HepG2 (cell line): Measurements from ENCODE around the gene SBNO2. TPM values are rescaled to one million over a fixed set of nuclear protein-coding genes. Genes with fewer than 3 reads are reported as not detected.
A peak's percentile ranks its signal among the peaks of the same experiment; 100 is the strongest.

Experiments
- GTF2F1 ChIP-seq: fragments of 150-350 bp; IDR thresholded peaks from 2 replicates; pipeline ENCODE4 v1.6.1; 2014; ENCODE audit warnings: low read length
- KDM5B ChIP-seq: sonication (generic); formaldehyde crosslinking; IDR thresholded peaks from 2 replicates; pipeline ENCODE4 v1.4.0; 2020; ENCODE audit warnings: missing genetic modification reagents, mild to moderate bottlenecking, borderline replicate concordance
- NFYB ChIP-seq: sonication (generic); formaldehyde crosslinking; IDR thresholded peaks from 2 replicates; pipeline ENCODE4 v1.4.0; 2020; ENCODE audit warnings: missing genetic modification reagents
- PPARG ChIP-seq: conservative IDR thresholded peaks from 2 replicates; pipeline ENCODE4 v1.6.1; 2016; ENCODE audit warnings: missing biosample characterization, missing genetic modification reagents
- RXRB ChIP-seq: IDR thresholded peaks from 2 replicates; pipeline ENCODE4 v1.6.1; 2016; ENCODE audit warnings: borderline replicate concordance, missing genetic modification reagents, missing compliant biosample characterization
- SP4 ChIP-seq: sonication (generic); formaldehyde crosslinking; IDR thresholded peaks from 2 replicates; pipeline ENCODE4 v1.8.1; 2023; ENCODE audit warnings: mild to moderate bottlenecking, missing genetic modification reagents
- U2AF1 ChIP-seq: fragments of 200-400 bp; formaldehyde crosslinking; optimal IDR thresholded peaks from 2 replicates; pipeline ENCODE3; 2017; ENCODE audit warnings: mild to moderate bottlenecking, low read depth, low read length
- ZNF292 ChIP-seq: sonication (generic); formaldehyde crosslinking; IDR thresholded peaks from 2 replicates; pipeline ENCODE4 v1.8.1; 2022; ENCODE audit warnings: mild to moderate bottlenecking, low read depth, missing genetic modification reagents, borderline replicate concordance
- ZNF317 ChIP-seq: sonication (generic); formaldehyde crosslinking; IDR thresholded peaks from 2 replicates; pipeline ENCODE4 v1.5.0; 2020; ENCODE audit warnings: mild to moderate bottlenecking, missing genetic modification reagents
- ZNF747 ChIP-seq: sonication (generic); formaldehyde crosslinking; IDR thresholded peaks from 2 replicates; pipeline ENCODE4 v1.8.1; 2023; ENCODE audit warnings: missing genetic modification reagents, mild to moderate bottlenecking, borderline replicate concordance
- ZNF788 ChIP-seq: sonication (generic); formaldehyde crosslinking; IDR thresholded peaks from 2 replicates; pipeline ENCODE4 v1.5.0; 2020; ENCODE audit warnings: mild to moderate bottlenecking, missing genetic modification reagents, borderline replicate concordance
- ZSCAN31 ChIP-seq: sonication (generic); formaldehyde crosslinking; IDR thresholded peaks from 2 replicates; pipeline ENCODE4 v1.5.0; 2020; ENCODE audit warnings: low read depth, mild to moderate bottlenecking, missing genetic modification reagents
- polyA plus RNA-seq, 8 experiments: library from polyadenylated mRNA; depleted of rRNA in 3 of 8; stranded (reverse) in 7 of 8; unstranded in 1 of 8; fragments of >200 nt; fragmentation: Illumina TruSeq in 4 of 8; extraction: Trizol in 4 of 8; gene quantifications; 2 replicates each; pipeline versions ENCODE4 v1.2.1 to v1.2.3, GENCODE V29; 2011 to 2016; ENCODE audit warnings: low read depth in 4 of 8, missing spikeins in 1 of 8, mixed read lengths in 1 of 8; ENCODE audit not compliant: insufficient read depth in 1 of 8
- total RNA-seq, 5 experiments: library from RNA; depleted of rRNA; stranded (reverse); fragments of >200 nt; fragmentation: Illumina TruSeq; extraction: Trizol; gene quantifications; 2 replicates each; pipeline ENCODE4 v1.2.3, GENCODE V29; 2016; ENCODE audit warnings: low read depth in 1 of 5
- TF ChIP-seq, protein P1 (sequence below): sonication (generic); formaldehyde crosslinking; IDR thresholded peaks from 2 replicates; pipeline ENCODE4 v1.5.0; 2020; ENCODE audit warnings: missing genetic modification reagents
- TF ChIP-seq, protein P2 (sequence below): sonication (generic); formaldehyde crosslinking; conservative IDR thresholded peaks from 2 replicates; pipeline ENCODE4 v1.4.0; 2020; ENCODE audit warnings: missing genetic modification reagents
- TF ChIP-seq, protein P3 (sequence below): sonication (generic); formaldehyde crosslinking; IDR thresholded peaks from 2 replicates; pipeline ENCODE4 v1.4.0; 2020; ENCODE audit warnings: mild to moderate bottlenecking, missing genetic modification reagents
- TF ChIP-seq, protein P4 (sequence below): sonication (generic); formaldehyde crosslinking; conservative IDR thresholded peaks from 2 replicates; pipeline ENCODE4 v1.8.0; 2022; ENCODE audit warnings: mild to moderate bottlenecking, moderate library complexity, missing genetic modification reagents
- TF ChIP-seq, protein P5 (sequence below): sonication (generic); formaldehyde crosslinking; IDR thresholded peaks from 2 replicates; pipeline ENCODE4 v1.4.0; 2020; ENCODE audit warnings: low read depth, mild to moderate bottlenecking, missing genetic modification reagents
- TF ChIP-seq, protein P6 (sequence below): sonication (generic); formaldehyde crosslinking; conservative IDR thresholded peaks from 2 replicates; pipeline ENCODE4 v1.4.0; 2020; ENCODE audit warnings: mild to moderate bottlenecking, missing genetic modification reagents, moderate library complexity
- TF ChIP-seq, protein P7 (sequence below): sonication (generic); formaldehyde crosslinking; IDR thresholded peaks from 2 replicates; pipeline ENCODE4 v1.8.0; 2022; ENCODE audit warnings: missing genetic modification reagents, mild to moderate bottlenecking, inconsistent platforms, borderline replicate concordance

SBNO2 gene
- total and polyA plus RNA-seq, 2 of the 13 experiments (the other 11 are each of a cell fraction or from before 2014, with no cell fraction given) = 8.6 to 10.4 TPM

DNA sequence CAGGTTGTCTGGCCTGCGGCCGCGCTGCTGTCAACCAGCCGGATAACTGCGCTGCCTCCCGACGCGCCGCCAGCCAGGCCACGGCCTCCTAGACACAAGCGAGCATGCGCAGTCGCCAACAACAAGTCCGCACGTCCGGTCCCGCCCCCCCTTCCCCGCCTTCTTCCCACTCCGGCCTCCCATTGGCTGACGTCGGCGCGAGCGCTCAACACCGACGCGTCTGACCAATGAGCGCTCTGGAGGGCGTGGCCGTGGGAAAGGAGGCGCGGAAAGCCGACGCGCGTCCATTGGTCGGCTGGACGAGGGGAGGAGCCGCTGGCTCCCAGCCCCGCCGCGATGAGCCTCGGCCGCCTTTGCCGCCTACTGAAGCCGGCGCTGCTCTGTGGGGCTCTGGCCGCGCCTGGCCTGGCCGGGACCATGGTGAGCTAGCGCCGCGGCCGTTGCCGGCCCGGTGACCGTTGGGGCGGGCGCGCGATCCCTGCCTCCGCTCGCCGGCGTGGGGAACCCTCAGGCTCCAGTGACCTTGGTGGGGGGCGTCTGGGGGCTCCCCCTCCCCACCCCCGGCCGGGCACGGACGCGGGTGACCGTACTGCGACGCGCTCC lies 70.3 kb downstream of the SBNO2 start, which contains the start of gene GPX4 (continued):
- TF ChIP-seq, protein P1, sequence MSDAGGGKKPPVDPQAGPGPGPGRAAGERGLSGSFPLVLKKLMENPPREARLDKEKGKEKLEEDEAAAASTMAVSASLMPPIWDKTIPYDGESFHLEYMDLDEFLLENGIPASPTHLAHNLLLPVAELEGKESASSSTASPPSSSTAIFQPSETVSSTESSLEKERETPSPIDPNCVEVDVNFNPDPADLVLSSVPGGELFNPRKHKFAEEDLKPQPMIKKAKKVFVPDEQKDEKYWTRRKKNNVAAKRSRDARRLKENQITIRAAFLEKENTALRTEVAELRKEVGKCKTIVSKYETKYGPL (CRISPR knock-in tag) = no peak
- TF ChIP-seq SP4 (CRISPR knock-in tag) = peak; percentile 98
- TF ChIP-seq PPARG (CRISPR knock-in tag) = peak; percentile 10; the same call in 1 of the 2 replicates
- no peak for TF ChIP-seq ZNF317 (CRISPR knock-in tag)
- peak; percentile 84; the same call in 1 of the 2 replicates for TF ChIP-seq KDM5B (CRISPR knock-in tag)
- peak; percentile 92 for TF ChIP-seq NFYB (CRISPR knock-in tag)
- no peak; the same call in 1 of the 2 replicates for TF ChIP-seq RXRB (CRISPR knock-in tag)
- TF ChIP-seq, protein P2, sequence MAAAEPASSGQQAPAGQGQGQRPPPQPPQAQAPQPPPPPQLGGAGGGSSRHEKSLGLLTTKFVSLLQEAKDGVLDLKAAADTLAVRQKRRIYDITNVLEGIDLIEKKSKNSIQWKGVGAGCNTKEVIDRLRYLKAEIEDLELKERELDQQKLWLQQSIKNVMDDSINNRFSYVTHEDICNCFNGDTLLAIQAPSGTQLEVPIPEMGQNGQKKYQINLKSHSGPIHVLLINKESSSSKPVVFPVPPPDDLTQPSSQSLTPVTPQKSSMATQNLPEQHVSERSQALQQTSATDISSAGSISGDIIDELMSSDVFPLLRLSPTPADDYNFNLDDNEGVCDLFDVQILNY (CRISPR knock-in tag) = peak; percentile 65; the same call in 1 of the 2 replicates
- TF ChIP-seq, protein P3, sequence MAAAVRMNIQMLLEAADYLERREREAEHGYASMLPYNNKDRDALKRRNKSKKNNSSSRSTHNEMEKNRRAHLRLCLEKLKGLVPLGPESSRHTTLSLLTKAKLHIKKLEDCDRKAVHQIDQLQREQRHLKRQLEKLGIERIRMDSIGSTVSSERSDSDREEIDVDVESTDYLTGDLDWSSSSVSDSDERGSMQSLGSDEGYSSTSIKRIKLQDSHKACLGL (CRISPR knock-in tag) = no peak
- TF ChIP-seq, protein P4, sequence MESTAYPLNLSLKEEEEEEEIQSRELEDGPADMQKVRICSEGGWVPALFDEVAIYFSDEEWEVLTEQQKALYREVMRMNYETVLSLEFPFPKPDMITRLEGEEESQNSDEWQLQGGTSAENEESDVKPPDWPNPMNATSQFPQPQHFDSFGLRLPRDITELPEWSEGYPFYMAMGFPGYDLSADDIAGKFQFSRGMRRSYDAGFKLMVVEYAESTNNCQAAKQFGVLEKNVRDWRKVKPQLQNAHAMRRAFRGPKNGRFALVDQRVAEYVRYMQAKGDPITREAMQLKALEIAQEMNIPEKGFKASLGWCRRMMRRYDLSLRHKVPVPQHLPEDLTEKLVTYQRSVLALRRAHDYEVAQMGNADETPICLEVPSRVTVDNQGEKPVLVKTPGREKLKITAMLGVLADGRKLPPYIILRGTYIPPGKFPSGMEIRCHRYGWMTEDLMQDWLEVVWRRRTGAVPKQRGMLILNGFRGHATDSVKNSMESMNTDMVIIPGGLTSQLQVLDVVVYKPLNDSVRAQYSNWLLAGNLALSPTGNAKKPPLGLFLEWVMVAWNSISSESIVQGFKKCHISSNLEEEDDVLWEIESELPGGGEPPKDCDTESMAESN (CRISPR knock-in tag) = peak; percentile 68
- TF ChIP-seq, protein P5, sequence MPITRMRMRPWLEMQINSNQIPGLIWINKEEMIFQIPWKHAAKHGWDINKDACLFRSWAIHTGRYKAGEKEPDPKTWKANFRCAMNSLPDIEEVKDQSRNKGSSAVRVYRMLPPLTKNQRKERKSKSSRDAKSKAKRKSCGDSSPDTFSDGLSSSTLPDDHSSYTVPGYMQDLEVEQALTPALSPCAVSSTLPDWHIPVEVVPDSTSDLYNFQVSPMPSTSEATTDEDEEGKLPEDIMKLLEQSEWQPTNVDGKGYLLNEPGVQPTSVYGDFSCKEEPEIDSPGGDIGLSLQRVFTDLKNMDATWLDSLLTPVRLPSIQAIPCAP = no peak
- no peak for TF ChIP-seq U2AF1
- TF ChIP-seq ZSCAN31 = peak; percentile 85
- TF ChIP-seq, protein P6, sequence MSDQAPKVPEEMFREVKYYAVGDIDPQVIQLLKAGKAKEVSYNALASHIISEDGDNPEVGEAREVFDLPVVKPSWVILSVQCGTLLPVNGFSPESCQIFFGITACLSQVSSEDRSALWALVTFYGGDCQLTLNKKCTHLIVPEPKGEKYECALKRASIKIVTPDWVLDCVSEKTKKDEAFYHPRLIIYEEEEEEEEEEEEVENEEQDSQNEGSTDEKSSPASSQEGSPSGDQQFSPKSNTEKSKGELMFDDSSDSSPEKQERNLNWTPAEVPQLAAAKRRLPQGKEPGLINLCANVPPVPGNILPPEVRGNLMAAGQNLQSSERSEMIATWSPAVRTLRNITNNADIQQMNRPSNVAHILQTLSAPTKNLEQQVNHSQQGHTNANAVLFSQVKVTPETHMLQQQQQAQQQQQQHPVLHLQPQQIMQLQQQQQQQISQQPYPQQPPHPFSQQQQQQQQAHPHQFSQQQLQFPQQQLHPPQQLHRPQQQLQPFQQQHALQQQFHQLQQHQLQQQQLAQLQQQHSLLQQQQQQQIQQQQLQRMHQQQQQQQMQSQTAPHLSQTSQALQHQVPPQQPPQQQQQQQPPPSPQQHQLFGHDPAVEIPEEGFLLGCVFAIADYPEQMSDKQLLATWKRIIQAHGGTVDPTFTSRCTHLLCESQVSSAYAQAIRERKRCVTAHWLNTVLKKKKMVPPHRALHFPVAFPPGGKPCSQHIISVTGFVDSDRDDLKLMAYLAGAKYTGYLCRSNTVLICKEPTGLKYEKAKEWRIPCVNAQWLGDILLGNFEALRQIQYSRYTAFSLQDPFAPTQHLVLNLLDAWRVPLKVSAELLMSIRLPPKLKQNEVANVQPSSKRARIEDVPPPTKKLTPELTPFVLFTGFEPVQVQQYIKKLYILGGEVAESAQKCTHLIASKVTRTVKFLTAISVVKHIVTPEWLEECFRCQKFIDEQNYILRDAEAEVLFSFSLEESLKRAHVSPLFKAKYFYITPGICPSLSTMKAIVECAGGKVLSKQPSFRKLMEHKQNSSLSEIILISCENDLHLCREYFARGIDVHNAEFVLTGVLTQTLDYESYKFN = 0 out of 2 replicates have a peak, but pooled peaks have one; percentile 14
- no peak for TF ChIP-seq GTF2F1
- TF ChIP-seq, protein P7, sequence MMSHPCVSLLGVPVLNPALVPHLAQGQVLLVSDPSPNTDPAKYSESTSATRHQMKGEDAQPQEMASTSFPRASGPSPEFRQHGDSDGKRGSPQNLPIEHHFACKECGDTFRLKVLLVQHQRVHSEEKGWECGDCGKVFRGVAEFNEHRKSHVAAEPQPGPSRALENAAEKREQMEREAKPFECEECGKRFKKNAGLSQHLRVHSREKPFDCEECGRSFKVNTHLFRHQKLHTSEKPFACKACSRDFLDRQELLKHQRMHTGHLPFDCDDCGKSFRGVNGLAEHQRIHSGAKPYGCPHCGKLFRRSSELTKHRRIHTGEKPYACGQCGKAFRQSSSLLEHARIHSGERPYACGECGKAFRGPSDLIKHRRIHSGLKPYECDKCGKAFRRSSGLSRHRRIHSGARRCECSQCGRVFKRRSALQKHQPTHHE (CRISPR knock-in tag) = peak; percentile 13; the same call in 1 of the 2 replicates
- TF ChIP-seq ZNF788 = 0 out of 2 replicates have a peak, but pooled peaks have one; percentile 33
- no peak; the same call in 1 of the 2 replicates for TF ChIP-seq ZNF747 (CRISPR knock-in tag)
- TF ChIP-seq ZNF292 (CRISPR knock-in tag) = no peak
